ENCODE measurements around the gene DNAJC18.
"Not testable (repeated sequence)": the region's sequence is repeated elsewhere in the genome, so short reads cannot be mapped to it uniquely, and the experiment has no call there.

DNAJC18 gene

GRCh38 chr5:139439013-139439903 lies at the start of gene DNAJC18:
Gene DNAJC18, minus strand, starts transcription at chr5:139439525. Its CDS starts 80 bp downstream, at chr5:139439445.
- DNase-seq = peak; percentile 14

- DNase-seq = no peak
Observed at GRCh38 chr5:139488260-139488659, 48.9 kb upstream of the DNAJC18 start.

- no peak for DNase-seq
Observed at GRCh38 chr5:139486201-139486600, 46.9 kb upstream of the DNAJC18 start.

- not testable (repeated sequence) for DNase-seq
Observed at GRCh38 chr5:139482890-139483208, 43.5 kb upstream of the DNAJC18 start.

- DNase-seq = peak; percentile 90
Observed at GRCh38 chr5:139482050-139482889, 42.9 kb upstream of the DNAJC18 start, which contains the start of gene STING1. Gene STING1, minus strand, starts transcription at chr5:139482758. Its CDS starts 1,054 bp downstream, at chr5:139481704.

- DNase-seq = no peak
Observed at GRCh38 chr5:139481580-139482049, 42.3 kb upstream of the DNAJC18 start.

- no peak for DNase-seq
Observed at GRCh38 chr5:139481122-139481533, 41.8 kb upstream of the DNAJC18 start.

GRCh38 chr5:139479729-139480128 lies 40.4 kb upstream of the DNAJC18 start:
- DNase-seq = not testable (repeated sequence)

GRCh38 chr5:139478657-139479423 lies 39.5 kb upstream of the DNAJC18 start:
- DNase-seq = not testable (repeated sequence)

- DNase-seq = no peak
Observed at GRCh38 chr5:139475865-139476617, 36.7 kb upstream of the DNAJC18 start.

GRCh38 chr5:139474890-139475791 lies 35.8 kb upstream of the DNAJC18 start:
- no peak for DNase-seq

- DNase-seq = no peak
Observed at GRCh38 chr5:139473565-139473964, 34.2 kb upstream of the DNAJC18 start.

- DNase-seq = no peak
Observed at GRCh38 chr5:139473105-139473504, 33.8 kb upstream of the DNAJC18 start.

GRCh38 chr5:139472386-139473030 lies 33.2 kb upstream of the DNAJC18 start:
- DNase-seq = no peak

- no peak for DNase-seq
Observed at GRCh38 chr5:139470821-139471300, 31.5 kb upstream of the DNAJC18 start, which contains the start of gene SMIM33. Gene SMIM33, plus strand, starts transcription at chr5:139471004. Its CDS starts 118 bp downstream, at chr5:139471122.

- DNase-seq = no peak
Observed at GRCh38 chr5:139468421-139468931, 29.2 kb upstream of the DNAJC18 start.

- no peak for DNase-seq
Observed at GRCh38 chr5:139462586-139463276, 23.4 kb upstream of the DNAJC18 start, which contains the start of gene ECSCR. Gene ECSCR, minus strand, starts transcription at chr5:139462743. Its CDS starts 73 bp downstream, at chr5:139462670.

GRCh38 chr5:139461698-139462097 lies 22.4 kb upstream of the DNAJC18 start:
- no peak for DNase-seq

GRCh38 chr5:139461176-139461575 lies 21.9 kb upstream of the DNAJC18 start:
- no peak for DNase-seq
